Endodermal cell (in vitro differentiated cells): Measurements from ENCODE around the gene MRC2. TPM values are rescaled to one million over a fixed set of nuclear protein-coding genes. Genes with fewer than 3 reads are reported as not detected.

ENCODE experiments used
- DNase-seq: peaks from one replicate; pipeline ENCODE4 v3.0.0-alpha.2; 2017
- H3K27ac ChIP-seq: 2 replicates; pipeline ENCODE4 v1.5.1; 2013; ENCODE audit warnings: mild to moderate bottlenecking, low read depth, low read length, moderate library complexity
- H3K27me3 ChIP-seq: 2 replicates; pipeline ENCODE4 v1.6.1; 2013; ENCODE audit warnings: mild to moderate bottlenecking, low read length, moderate library complexity; ENCODE audit not compliant: insufficient read depth, control insufficient read depth, poor library complexity, severe bottlenecking
- H3K36me3 ChIP-seq: 2 replicates; pipeline ENCODE4 v1.7.0; 2013; ENCODE audit warnings: mild to moderate bottlenecking, low read length, moderate library complexity; ENCODE audit not compliant: control insufficient read depth, insufficient read depth
- H3K4me1 ChIP-seq: one replicate; pipeline ENCODE4 v1.7.0; 2013; ENCODE audit warnings: low read length; ENCODE audit not compliant: control insufficient read depth, insufficient read depth
- H3K4me3 ChIP-seq: 2 replicates; pipeline ENCODE4 v1.5.1; 2013; ENCODE audit warnings: mild to moderate bottlenecking, low read length, moderate library complexity
- H3K9ac ChIP-seq: 2 replicates; pipeline ENCODE4 v1.6.1; 2013; ENCODE audit warnings: mild to moderate bottlenecking, low read length, moderate library complexity; ENCODE audit not compliant: poor library complexity, severe bottlenecking; ENCODE audit errors: extremely low read depth
- H3K9me3 ChIP-seq: 2 replicates; pipeline ENCODE4 v1.6.1; 2013; ENCODE audit warnings: mild to moderate bottlenecking, low read length, moderate library complexity; ENCODE audit not compliant: control insufficient read depth
- H3K27ac Mint-ChIP-seq: 2 replicates; pipeline ENCODE4 v1.8.0; 2020; ENCODE audit warnings: mixed read lengths
- H3K27me3 Mint-ChIP-seq: 2 replicates; pipeline ENCODE4 v1.8.0; 2021; ENCODE audit warnings: mild to moderate bottlenecking, mixed read lengths; ENCODE audit not compliant: insufficient read depth
- H3K36me3 Mint-ChIP-seq: 2 replicates; pipeline ENCODE4 v1.8.0; 2020; ENCODE audit warnings: low read depth, mixed read lengths
- H3K4me1 Mint-ChIP-seq: 2 replicates; pipeline ENCODE4 v1.8.0; 2020; ENCODE audit warnings: mixed read lengths
- H3K4me3 Mint-ChIP-seq: 2 replicates; pipeline ENCODE4 v1.8.0; 2020; ENCODE audit warnings: mild to moderate bottlenecking, moderate library complexity, mixed read lengths
- H3K9me3 Mint-ChIP-seq: 2 replicates; pipeline ENCODE4 v1.8.0; 2020; ENCODE audit warnings: mild to moderate bottlenecking, mixed read lengths
- WGBS, 2 experiments: methylation state at CpG; one replicate each; pipeline versions ENCODE4 v1.1.5 to v1.1.7; 2013; ENCODE audit warnings: missing lambda C conversion rate in 2 of 2, mixed read lengths in 1 of 2; ENCODE audit not compliant: insufficient coverage in 1 of 2, insufficient read length in 1 of 2; 5-methylcytosine and 5-hydroxymethylcytosine counted together
- total RNA-seq, 2 donors: library from RNA; stranded (reverse); fragmentation: NEBNext Ultra II Directional in 1 of 2; extraction: Animal tissue kit (Norgen Biotek cat#: 25700) in 1 of 2; gene quantifications; 2 replicates in 1 of 2; 3 replicates in 1 of 2; pipeline ENCODE4 v1.2.1, GENCODE V29; 2021
- TF ChIP-seq, protein P1 (sequence below): fragments of 200-600 bp; sonication (generic); conservative IDR thresholded peaks from 2 replicates; pipeline ENCODE4 v1.5.0; 2021; ENCODE audit warnings: antibody characterized with exemption, mild to moderate bottlenecking

MRC2 gene
- total RNA-seq, 2 donors from 2014 or later: 103 to 165 TPM

DNA sequence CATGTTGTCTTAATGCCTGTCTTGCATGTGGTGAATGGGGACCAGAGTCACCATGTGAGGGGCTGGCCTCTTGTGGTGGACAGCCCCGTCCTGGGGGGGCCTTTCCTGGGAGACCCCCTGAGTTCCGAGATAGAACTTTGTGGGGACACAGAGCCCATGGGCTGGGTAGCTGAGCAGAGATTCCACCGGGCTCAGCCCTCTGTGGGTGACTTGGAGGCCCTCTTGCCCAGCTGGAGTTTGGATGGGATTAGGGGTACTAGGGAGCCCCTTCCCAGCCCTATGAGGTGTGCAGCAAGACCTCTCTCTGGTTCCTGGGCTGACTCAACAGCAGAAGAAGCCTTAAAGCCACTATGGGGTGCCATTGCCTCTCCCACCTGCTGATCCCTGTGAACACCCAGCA lies 38.1 kb downstream of the MRC2 start:
- Mint-ChIP-seq H3K27ac (no peak overlapping the region), H3K27me3 (no peaks in the 10 kb centered on the region), H3K4me3 (no peak overlapping the region), H3K9me3 (peaks cover 9% of the 10 kb centered on the region), H3K36me3 (peaks cover 45% of the 10 kb centered on the region), H3K4me1 (no peaks in the 10 kb centered on the region)
- DNase-seq: peak; percentile 37
- TF ChIP-seq, protein P1, sequence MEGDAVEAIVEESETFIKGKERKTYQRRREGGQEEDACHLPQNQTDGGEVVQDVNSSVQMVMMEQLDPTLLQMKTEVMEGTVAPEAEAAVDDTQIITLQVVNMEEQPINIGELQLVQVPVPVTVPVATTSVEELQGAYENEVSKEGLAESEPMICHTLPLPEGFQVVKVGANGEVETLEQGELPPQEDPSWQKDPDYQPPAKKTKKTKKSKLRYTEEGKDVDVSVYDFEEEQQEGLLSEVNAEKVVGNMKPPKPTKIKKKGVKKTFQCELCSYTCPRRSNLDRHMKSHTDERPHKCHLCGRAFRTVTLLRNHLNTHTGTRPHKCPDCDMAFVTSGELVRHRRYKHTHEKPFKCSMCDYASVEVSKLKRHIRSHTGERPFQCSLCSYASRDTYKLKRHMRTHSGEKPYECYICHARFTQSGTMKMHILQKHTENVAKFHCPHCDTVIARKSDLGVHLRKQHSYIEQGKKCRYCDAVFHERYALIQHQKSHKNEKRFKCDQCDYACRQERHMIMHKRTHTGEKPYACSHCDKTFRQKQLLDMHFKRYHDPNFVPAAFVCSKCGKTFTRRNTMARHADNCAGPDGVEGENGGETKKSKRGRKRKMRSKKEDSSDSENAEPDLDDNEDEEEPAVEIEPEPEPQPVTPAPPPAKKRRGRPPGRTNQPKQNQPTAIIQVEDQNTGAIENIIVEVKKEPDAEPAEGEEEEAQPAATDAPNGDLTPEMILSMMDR: no peak
- Histone ChIP-seq H3K4me1 (no peaks in the 10 kb centered on the region), H3K36me3 (peaks cover 27% of the 10 kb centered on the region), H3K27ac (no peak overlapping the region), H3K9ac (no peak overlapping the region), H3K9me3 (peaks cover 9% of the 10 kb centered on the region), H3K27me3 (no peaks in the 10 kb centered on the region), H3K4me3 (no peak overlapping the region)
- WGBS, 2 experiments: 83 to 98% methylated on average over 3 of the region's 3 CpGs

DNA sequence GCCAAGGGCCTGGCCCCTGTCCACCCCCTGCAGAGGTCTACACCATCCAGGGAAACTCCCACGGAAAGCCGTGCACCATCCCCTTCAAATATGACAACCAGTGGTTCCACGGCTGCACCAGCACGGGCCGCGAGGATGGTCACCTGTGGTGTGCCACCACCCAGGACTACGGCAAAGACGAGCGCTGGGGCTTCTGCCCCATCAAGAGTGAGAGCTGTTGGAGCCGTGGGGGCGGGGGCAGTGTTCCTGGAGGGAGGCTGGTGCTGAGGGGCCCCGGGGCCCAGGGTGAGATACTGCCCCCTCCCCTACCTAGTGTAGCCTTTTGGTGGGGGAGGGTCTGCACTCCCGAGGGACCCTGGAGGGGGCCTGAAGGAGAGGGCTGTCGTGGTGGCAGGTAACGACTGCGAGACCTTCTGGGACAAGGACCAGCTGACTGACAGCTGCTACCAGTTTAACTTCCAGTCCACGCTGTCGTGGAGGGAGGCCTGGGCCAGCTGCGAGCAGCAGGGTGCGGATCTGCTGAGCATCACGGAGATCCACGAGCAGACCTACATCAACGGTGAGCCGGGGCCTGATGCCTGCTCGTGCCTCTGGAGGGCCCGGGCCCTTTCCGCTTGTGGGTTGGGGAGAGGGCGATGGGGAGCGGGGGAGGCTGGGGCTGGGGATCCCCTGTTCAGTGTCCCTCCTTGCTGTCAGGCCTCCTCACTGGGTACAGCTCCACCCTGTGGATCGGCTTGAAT lies 38.8 kb downstream of the MRC2 start:
- H3K36me3 ChIP-seq: peaks cover 27% of the 10 kb centered on the region
- H3K27ac ChIP-seq: no peak overlapping the region
- peaks cover 2% of the 10 kb centered on the region for H3K9me3 ChIP-seq
- H3K27me3 ChIP-seq: no peaks in the 10 kb centered on the region
- no peaks in the 10 kb centered on the region for H3K4me1 ChIP-seq
- H3K9ac ChIP-seq: no peak overlapping the region
- 89 to 93% methylated on average over 6 to 29 of the region's 30 CpGs for WGBS, 2 experiments
- Mint-ChIP-seq H3K9me3 (peaks cover 3% of the 10 kb centered on the region), H3K4me3 (no peak overlapping the region), H3K27ac (peak overlapping the region; percentile 44), H3K27me3 (no peaks in the 10 kb centered on the region), H3K4me1 (no peaks in the 10 kb centered on the region), H3K36me3 (peaks cover 43% of the 10 kb centered on the region)
- TF ChIP-seq, protein P1: no peak
- DNase-seq: peak; percentile 53
- no peak overlapping the region for H3K4me3 ChIP-seq

DNA sequence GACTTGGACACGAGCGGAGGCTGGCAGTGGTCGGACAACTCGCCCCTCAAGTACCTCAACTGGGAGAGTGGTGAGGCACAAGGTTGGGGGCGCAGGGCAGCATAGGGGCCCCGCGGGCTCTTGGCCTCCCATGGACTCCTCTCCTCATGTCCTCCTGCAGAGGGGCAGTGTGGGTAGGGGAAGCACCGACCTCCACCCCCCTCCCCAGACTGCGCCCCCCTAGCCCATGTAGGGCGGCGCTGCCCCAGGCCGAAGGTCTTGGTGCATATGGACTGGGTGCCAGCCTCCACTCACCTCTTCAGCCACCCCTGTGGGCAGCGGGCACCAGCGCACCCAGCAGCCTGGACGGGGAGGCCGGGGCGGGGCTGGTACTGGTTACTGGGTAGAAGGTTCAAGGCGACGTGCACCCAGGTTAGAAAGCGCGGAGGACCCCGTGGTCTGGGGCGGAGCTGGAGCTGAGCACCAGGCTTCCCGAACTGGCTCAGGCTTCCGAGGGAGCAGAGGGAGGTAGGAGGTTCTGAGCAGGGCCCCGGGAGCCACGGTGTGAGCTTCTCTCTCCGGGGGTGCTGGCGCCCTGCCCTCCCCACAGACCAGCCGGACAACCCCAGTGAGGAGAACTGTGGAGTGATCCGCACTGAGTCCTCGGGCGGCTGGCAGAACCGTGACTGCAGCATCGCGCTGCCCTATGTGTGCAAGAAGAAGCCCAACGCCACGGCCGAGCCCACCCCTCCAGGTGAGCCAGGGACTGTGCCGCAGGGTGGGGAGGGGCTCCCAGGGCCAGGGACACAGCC lies 39.5 kb downstream of the MRC2 start:
- H3K27me3 Mint-ChIP-seq: no peaks in the 10 kb centered on the region
- H3K4me1 ChIP-seq: no peaks in the 10 kb centered on the region
- H3K27ac ChIP-seq: no peak overlapping the region
- peaks cover 33% of the 10 kb centered on the region for H3K36me3 ChIP-seq
- H3K9ac ChIP-seq: no peak overlapping the region
- H3K27ac Mint-ChIP-seq: no peak overlapping the region
- H3K9me3 ChIP-seq: no peaks in the 10 kb centered on the region
- TF ChIP-seq, protein P1: no peak
- 95 to 98% methylated on average over 22 to 38 of the region's 40 CpGs for WGBS, 2 experiments
- no peak overlapping the region for H3K4me3 ChIP-seq
- H3K4me1 Mint-ChIP-seq: no peaks in the 10 kb centered on the region
- peak; percentile 46 for DNase-seq
- peaks cover 47% of the 10 kb centered on the region for H3K36me3 Mint-ChIP-seq
- no peaks in the 10 kb centered on the region for H3K9me3 Mint-ChIP-seq
- H3K27me3 ChIP-seq: no peaks in the 10 kb centered on the region
- H3K4me3 Mint-ChIP-seq: no peak overlapping the region
